OCI-LY1 (cell line): ENCODE measurements around the gene TMEM63B.
"Not testable (repeated sequence)": the region's sequence is repeated elsewhere in the genome, so short reads cannot be mapped to it uniquely, and the experiment has no call there.

ENCODE experiments used
- EZH2 ChIP-seq: fragments of 200-600 bp; sonication (generic), shearing (Covaris generic); IDR thresholded peaks from 2 replicates; pipeline ENCODE4 v1.8.0; 2017; ENCODE audit warnings: borderline replicate concordance, mixed run types, mild to moderate bottlenecking, antibody characterized with exemption, low read length, moderate library complexity, mixed read lengths
- TF ChIP-seq, protein P1 (sequence below): fragments of 200-600 bp; sonication (generic), shearing (Covaris generic); IDR thresholded peaks from 2 replicates; pipeline ENCODE4 v1.5.1; 2017; ENCODE audit warnings: mild to moderate bottlenecking, antibody characterized with exemption, low read length, moderate library complexity, mixed read lengths

DNA sequence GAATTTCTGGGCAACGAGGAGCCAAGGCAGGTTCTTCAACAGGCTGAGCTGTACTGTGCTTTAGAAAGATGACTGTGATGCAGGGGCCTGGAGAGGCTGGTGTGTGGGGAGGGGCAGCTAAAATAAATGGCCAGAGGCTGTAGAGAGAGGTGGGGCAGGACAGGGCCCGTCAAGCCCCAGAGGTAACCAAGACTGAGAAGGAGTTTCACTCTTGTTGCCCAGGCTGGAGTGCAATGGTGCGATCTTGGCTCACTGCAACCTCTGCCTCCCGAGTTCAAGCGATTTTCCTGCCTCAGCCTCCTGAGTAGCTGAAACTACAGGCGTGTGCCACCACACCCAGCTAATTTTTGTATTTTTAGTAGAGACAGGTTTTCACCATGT, 32.1 kb upstream of the TMEM63B start:
- TF ChIP-seq, protein P1, sequence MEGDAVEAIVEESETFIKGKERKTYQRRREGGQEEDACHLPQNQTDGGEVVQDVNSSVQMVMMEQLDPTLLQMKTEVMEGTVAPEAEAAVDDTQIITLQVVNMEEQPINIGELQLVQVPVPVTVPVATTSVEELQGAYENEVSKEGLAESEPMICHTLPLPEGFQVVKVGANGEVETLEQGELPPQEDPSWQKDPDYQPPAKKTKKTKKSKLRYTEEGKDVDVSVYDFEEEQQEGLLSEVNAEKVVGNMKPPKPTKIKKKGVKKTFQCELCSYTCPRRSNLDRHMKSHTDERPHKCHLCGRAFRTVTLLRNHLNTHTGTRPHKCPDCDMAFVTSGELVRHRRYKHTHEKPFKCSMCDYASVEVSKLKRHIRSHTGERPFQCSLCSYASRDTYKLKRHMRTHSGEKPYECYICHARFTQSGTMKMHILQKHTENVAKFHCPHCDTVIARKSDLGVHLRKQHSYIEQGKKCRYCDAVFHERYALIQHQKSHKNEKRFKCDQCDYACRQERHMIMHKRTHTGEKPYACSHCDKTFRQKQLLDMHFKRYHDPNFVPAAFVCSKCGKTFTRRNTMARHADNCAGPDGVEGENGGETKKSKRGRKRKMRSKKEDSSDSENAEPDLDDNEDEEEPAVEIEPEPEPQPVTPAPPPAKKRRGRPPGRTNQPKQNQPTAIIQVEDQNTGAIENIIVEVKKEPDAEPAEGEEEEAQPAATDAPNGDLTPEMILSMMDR: not testable (repeated sequence)
- TF ChIP-seq EZH2: not testable (repeated sequence)
